Measurements from ENCODE around the gene INSC.
A peak's percentile ranks its signal among the peaks of the same experiment; 100 is the strongest.

Gene INSC

DNA sequence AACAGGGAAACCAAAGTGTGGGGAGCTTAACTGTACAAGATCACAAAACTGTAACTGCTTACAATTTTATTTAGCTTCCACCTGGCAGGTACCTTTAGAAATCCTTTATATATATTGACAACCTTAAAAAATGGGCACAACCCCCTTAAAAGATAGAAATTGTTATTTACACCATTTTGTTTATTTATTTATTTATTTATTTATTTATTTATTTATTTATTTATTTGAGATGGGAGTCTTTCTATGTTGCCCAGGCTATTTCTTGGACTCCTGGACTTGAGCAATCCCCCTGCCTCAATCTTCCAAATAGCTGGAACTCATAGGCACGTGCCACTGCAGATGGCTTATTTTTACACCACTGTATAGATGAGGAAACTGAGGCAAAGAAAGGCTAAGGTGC is 74.5 kb downstream of the INSC start:
- DNase-seq (ENCODE audit: low read depth in 2 of 2), result no peak

DNA sequence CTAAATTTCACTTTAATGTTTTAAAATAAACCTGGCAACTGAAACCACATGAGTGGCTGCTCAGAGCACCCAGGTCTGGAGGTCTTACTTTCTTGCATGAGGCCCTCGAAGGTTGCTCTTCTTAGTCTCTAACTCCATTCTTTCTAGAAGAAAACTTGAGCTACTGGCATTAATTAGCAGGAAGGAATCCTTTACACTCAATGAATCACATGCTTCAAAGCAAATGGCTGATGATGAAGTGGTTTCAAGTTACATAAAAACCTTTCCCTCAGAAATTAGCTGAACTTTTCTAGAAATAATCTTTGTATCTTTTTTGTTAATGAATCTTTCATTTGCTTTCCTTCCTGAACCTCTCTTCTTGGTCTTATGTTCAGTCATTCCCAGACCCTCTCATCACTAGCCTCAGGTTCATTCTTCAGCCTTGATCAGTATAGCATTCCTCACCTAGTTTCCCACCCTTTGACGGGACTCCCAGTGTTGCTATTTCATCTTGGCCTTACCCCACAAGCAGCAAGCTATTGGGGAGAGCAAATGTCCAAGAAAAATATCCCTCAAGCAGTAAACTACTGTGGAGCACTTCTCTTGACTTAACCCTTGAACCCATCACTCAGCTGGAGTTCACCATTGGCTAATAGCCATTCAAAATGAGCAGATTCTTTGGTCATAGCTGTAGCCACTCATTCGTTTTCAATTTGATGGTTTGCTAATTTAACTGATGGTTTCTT is 75.1 kb downstream of the INSC start:
- DNase-seq (ENCODE audit: low read depth in 2 of 2), result no peak

DNA sequence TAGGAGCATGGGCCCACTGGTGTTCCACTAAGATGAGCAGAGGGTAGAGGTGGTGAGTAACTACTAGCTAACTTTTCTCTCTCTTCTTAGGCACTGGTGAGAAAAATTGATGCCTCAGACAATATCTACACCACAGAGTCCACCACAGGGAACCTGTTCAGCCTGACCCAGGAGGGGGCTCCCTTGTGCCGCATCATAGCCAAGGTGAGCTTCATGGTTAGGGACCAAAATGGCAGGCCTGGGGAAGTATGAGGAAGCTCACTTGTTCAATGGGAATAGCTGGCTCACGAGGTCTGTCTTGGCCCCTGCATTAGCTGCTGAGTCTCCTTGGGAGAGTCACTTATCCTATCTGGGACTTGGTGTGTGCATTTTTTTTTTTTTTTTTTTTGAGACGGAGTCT is 75.9 kb downstream of the INSC start:
- no peak for DNase-seq (ENCODE audit: low read depth in 2 of 2)

DNA sequence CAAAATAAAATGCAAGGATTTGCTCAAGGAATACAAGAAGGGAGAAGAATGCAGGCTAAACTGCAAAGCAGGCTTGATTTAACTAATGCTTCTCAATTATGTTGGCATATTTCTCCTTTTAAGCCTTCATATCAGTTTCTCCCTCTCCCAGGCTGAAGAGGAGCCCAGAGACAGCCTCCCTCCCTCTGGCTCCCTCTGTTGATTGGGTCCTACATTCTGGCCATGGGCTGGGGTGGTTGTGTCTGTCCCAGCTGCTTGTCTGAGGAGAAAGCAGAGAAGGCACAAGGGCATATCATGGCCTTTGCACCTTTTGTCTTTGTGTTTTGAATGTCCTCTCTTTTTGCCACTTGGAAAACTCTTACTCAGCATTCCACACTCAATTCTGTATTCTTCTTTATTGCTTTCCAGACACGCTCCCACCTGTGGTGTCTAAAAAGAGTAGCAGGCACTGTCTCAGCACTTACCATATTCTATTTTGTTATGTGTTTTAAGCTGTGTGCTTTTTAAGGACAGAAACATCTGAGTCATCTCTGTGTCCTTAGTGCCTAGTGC is 77.4 kb downstream of the INSC start:
- no peak for DNase-seq (ENCODE audit: low read depth in 2 of 2)

DNA sequence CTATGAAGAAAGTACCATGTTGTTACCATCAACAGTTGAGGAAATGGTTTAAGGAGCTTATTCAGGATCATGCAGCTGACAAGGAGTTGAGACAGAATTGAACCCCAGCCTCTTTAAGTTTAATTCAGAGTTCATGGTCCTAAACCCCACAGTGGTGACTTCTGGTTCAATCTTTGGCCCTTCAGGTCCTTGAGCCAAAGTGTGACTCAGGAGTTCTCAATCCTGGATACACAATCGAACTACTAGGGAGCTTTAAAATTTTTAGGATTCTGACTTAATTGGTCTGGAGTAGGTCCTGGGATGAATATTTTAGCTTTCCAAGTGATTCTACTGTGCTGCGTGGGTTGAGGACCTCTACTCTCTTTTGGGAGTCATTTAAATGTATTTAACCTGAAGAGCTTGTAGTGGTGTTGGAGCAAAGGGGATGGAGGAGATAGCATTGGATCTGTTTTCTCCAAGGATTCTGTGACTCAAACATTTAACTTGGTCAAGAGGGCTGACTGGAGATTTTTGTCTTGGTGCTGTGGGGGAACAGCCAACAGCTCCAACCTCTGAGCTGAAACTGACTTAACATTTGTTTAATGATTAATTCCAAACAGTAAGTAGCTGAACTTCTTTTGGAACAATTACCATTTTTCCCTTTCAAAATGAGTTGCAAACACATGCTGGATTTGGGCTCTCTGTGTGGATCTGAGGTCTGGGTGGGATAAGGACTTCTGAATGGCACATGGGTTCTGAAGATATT is 80.1 kb downstream of the INSC start:
- no peak for DNase-seq (ENCODE audit: low read depth in 2 of 2)

DNA sequence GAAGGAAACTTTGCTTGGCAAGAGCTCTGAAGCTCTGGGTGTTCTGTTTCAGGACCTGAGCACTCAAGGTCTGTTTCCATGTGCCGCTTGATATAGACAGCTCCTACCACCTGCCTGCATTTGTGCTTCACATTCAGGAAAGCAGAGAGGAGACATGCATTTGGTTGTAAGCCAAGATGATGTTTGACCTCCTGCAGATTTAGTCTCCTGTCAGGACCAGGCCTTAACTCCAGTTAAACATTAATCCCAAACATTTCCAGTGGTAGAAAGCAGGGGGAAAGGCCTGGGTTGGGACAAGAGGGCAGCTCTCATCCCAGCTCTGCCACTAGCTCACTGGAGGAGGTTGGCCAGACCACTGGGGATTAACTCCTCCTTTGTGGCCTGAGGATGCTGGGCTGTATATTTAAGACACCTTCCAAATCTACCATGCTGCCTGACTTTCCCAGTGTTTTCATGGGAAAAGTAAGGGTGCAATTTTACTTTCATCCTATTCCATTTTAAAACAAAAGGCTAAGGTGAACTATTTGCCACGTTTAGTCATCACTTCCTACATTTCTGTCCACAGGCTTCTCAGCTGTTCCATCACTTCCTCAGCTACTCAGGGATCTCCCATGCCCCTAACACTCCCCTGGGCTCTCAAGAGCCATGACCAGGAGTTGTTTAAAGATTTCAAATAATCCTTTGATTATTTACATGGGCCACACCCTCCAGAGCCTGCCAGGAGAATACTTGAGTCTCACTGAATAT is 80.9 kb downstream of the INSC start:
- DNase-seq (ENCODE audit: low read depth in 2 of 2), result no peak

DNA sequence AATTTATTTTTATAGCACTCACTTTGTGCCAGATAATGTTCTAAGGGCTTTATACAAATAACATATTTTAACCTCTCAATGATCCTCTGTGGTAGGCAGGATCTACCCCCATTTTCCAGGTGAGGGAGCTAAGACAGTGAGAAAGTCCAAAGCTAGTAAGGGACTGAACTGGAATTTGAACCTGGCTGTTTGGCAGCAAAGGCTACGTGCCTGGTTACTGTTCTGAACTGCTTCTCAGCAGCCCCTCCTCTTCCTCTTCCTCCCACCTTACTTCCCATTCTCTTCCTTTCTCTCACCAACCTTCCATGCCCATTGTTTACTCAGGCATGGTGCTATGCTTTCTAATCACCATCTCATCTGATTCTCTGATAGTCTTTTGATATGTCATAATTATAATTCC is 82.0 kb downstream of the INSC start:
- no peak for DNase-seq (ENCODE audit: low read depth in 2 of 2)

DNA sequence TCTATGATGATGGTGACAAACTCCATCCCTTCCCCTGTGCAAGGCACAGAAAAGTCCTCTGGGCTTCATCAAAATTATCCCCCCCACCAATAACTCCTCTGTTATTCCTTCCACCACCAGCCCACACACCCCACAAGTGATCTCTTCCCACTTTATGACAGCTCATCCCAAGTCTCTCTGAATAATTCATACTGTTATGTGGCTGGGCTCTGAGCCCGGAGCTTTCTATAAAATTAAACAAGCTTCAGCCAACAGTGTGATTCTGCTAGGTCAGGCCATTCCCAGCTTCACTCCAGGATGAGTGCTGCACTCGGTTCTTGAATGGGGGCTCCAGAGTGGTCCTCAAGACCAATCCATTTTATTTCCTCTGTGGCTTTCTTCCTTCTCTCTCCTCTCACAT is 83.0 kb downstream of the INSC start:
- no peak for DNase-seq (ENCODE audit: low read depth in 2 of 2)

DNA sequence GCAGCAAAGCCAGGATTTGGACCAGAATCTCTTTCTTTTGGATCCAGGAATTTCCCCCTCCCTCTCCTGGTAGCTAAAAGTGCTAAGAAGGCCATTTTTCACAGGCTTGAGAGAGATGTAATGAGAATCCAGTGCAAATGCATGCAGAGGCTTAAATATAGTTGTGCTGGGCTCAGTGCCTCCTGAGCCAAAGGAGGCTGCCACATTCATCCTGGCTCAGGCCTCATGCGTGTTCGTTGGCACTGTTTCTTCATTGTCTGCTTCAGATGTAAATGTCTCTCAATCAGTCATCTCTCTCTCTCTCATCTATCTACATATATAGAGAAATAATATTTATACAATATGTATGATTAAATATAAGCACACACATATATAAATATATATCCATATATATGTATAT is 83.6 kb downstream of the INSC start:
- no peak for DNase-seq (ENCODE audit: low read depth in 2 of 2)

DNA sequence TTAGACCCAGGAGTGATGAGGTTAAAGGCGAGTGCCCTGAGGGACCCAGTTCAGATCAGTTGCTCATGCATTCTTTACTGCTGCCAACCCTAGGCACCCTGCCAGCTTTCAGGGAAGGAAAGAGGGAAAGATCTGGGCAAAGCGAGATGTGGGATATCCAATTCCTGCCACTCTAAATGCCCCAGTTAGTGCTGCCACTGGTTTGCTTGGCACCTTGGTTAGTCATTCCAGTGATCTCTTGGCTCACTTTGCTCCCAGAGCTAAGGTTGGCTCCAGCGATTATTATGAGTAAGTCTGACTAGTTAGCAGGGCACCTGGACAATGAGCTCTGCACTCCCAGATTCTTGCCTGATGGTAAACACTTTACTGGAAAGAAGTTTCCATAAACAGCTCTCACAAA is 85.0 kb downstream of the INSC start:
- DNase-seq (ENCODE audit: low read depth in 2 of 2), result no peak

DNA sequence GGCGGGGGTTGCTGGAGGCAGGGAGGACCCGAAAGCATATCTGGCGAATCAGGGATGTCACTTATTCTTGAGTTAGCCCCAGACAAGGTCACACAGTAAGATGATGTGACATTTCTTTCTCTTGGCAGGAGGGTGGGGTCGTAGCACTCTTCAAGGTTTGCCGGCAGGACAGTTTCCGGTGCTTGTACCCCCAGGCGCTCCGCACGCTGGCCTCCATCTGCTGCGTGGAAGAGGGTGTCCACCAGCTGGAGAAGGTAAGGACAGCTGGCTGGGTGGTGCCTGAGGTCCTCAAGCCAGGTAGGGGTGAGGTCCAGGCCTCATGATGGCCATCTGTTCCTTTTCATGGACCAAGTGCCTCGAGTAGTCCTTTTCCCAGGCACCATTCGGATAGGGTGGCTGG is 86.0 kb downstream of the INSC start:
- DNase-seq (ENCODE audit: low read depth in 2 of 2), result no peak

DNA sequence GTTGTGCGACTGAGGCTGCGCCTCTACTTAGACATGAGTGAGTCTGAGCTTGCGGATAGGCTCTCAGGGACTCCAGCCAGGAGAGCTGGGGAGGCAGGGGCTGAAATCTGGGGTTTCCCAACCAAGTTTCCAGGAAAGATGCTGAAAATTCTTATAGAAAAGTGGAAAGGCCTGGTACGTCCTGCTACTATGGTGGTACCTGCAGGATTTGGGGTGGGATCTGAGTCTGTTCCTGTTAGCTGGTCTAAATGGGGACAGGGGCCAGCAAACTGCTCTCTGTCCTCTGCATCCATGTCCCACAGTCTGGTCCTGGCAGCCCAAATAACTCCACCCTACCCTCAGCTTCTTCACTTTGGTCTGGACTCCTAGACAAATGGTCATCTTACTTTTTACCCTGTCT is 86.9 kb downstream of the INSC start:
- no peak for DNase-seq (ENCODE audit: low read depth in 2 of 2)

DNA sequence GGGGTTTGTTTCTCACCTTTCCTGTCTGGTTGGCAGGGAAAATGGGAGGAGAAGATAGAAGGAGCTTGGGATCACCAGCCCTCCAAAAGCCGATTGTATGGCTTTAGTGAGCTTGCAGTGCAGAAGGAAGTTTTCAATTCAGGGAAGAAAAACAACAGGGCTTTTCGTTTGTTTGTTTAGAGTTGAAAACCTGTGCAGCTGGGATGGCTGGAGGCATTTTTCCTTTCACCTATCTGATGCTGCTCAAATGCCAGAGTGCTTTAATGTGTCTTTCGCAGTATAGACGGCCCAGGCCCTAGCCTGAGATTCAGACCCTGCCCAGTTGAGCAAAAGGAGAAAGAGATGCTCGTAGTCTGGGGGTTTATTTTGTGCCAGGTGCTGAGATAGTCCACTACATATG is 87.9 kb downstream of the INSC start:
- DNase-seq (ENCODE audit: low read depth in 2 of 2), result no peak

DNA sequence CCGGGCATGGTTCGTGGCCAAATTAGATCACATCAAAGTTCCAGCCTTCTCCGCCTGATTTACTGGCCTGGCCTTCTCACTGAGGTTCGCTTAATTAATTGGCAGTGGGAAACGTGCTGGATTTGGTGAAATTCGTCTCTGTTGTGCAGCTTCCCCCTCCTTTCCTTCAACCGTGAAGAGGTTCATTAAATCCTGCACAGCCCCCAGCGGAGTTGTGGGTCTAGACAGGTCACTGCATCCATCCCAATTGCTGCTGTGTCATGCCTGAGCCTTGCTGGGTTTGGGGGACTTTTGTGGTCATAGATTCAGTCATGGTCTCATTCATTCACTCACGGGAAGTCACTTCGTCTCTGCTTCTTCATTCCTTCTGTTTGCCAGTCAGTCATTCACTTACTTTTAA is 90.0 kb downstream of the INSC start:
- no peak for DNase-seq (ENCODE audit: low read depth in 2 of 2)

DNA sequence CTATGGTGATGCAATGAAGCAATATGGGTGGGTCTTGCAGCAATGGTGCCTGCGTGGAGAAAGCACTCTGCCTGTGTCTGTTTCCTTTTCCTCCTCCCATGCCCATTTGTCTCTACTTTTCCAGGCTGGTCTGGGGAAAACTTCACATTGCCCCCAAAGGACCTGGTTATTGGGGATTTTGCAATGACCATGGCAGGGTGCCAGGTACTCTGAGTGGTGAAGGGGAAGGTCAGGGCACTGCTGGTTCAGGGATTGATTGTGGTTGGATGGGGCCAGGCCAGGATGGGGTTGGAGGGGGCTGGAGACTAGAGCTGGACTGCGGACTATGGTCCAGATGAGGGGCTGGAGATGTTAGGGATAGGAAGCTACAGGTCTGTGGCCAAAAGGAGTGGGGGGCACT is 92.1 kb downstream of the INSC start:
- no peak for DNase-seq (ENCODE audit: low read depth in 2 of 2)

DNA sequence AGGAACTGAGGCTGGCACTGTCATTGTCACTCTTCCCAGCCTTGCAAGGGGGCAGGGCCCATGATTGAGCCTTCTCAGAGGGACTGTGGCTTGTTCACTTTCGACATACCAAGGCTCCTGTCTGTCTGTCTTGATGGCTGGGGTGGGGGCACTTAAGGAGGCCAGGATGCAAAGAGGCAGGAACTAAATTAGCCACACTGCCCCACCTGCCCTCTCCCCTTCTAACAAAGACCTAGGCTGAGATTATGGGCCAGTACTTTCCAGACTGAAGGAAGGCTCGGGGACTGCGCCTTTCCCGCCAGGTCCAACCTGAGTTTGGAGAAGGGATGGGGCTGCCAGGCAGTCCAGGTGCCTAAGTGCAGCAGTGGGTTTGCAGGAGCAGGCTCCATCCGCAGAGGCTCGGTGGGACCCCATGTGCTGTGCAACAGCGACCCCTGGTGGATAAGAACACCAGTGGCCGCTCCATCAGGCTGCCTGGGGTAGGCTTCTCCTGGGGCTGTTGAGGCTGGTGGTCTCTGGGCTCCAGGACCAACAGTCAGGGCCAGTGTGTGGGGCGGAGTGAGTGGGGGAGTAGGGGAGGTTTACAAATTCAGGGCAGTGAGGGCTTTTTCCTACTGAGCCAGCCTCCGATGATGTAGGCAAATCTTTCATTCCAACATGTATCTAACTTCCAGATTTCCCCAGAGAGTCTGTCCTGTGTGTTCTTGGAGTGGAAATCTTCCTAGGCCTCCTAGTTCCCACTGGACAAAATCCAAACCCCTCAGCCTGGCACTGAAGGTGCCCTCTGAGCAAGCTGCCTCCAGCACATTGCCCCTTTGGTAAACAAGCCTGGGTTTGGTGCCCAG is 93.9 kb downstream of the INSC start:
- DNase-seq (ENCODE audit: low read depth in 2 of 2), result peak; percentile 44 to 46

DNA sequence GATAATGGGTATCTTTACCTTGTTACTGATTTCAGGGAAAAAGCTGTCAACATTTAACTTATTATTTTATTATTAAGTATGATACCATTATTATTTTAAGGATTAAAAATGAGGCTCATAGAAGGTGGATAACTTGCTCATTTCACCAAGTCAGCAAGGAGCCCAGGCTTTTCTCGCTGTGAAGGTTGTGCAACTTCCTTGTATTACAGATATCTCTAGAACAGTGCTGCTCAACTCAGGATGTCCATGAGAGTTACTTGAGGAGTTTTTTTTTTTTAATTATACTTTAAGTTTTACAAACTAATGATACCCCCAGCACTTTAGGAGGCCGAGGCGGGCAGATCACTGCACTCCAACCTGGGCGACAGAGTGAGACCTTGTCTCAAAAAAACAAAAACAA is 98.2 kb downstream of the INSC start:
- DNase-seq (ENCODE audit: low read depth in 2 of 2), result no peak

DNA sequence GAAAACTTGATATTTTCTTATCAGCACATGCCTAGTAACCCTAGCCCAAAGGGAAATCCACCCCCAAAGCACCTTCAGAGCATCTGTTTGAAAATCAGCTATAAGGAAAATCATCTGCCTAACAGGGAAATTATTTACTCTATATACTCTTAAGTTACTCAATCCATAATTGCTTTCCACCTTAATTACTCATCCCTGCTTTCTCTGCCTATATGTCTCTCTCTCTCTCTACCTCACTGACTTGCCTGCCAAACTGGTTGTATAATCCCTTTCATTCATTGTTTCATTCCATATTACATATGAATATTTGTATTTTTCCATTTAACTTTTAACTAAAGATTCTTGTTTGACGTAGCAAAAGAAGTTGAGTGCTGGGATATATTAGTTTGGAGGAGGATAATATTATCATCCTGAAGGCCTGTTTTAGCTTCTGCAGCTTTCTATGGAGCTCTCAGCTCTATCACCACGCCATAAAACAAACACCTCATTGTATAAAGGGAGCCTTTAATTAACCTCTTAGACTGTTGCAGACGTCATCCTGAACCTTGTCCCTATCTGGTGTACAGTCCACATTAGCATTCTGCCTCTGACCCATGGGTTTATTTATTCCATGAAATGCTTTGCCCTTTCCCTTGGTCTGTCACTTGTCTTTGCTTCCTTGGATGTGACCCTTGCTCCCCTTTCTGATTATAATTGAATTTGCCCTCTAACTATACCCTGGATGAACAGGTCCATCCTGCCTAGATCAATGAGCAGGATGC is 98.9 kb downstream of the INSC start:
- no peak for DNase-seq (ENCODE audit: low read depth in 2 of 2)

DNA sequence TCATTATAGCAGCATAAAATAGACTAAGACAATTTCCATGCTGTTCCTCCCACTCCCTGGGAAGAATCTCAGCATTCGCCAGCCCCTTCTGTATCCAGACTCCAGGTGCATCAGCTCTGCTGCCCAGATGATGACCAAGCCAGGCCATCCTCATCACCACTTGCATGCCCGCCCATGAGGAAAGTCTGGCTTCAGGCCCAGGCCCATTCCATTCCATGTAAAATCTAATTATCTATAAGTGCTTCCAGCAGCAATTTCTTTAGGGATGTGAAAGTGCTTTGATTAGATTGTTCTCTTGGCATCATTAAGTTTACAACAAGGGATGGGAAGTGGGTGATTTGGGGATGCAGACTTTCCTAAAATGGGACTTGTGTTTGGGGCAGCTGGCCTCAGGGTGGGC is 100.3 kb downstream of the INSC start:
- no peak for DNase-seq (ENCODE audit: low read depth in 2 of 2)

DNA sequence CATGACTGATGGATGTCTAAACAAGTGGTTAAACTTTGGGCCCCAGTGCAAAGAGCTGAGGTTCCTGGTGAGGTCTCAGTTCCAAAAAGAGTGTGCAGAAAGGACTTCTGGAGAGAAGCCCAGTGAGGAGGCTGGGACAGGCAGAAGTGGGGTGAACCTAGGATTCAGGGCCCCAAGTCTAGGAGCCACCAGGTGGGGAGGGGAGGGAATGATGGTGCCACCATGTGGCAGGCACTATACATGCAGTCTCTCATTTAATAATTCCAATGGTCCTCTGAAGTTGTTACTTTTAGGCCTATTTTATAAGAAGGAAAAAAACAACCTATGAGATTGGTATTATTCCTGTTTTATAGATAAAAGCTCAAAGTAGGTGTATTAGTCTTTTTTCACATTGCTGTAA is 102.0 kb downstream of the INSC start:
- no peak for DNase-seq (ENCODE audit: low read depth in 2 of 2)

DNA sequence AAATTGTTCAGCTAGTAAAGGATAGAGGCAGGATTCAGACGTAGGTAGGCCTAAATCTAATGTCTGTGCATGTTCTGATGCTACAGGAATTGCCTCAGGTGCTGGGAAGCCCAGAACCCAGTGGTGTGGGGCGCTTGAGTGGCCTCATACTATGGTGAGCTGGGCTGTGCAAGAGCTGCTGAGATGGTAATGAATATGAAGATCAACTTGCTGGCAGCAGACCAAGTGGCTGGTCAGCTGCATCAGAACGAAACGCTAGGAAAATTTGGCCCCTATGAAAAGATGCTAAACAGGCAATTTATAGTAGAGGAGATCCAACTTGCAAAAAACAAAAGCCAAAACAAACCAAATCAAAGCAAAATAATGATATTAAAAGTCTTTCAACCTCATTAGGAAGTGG is 102.7 kb downstream of the INSC start:
- DNase-seq (ENCODE audit: low read depth in 2 of 2), result no peak
